Activated CD8-positive, alpha-beta T cell treated with anti-CD3 and anti-CD28 coated beads, Interleukin-2, amount 10 ng/mL, durations not matched to agents 7 days and 5 days (primary cell): Measurements from ENCODE around the gene CTAGE1. TPM values are rescaled to one million over a fixed set of nuclear protein-coding genes. Genes with fewer than 3 reads are reported as not detected.

Experiments
- ATAC-seq: fragments of 150-1000 bp; cut with Tn5 transposase; one replicate; pipeline ENCODE4 v1.10.0; 2021; ENCODE audit warnings: moderate library complexity
- CTCF ChIA-PET: fragments of 350-600 bp; sonication (Branson Sonifier 250); formaldehyde crosslinking; loops from one replicate; lab custom pipeline; 2021; ENCODE audit warnings: antibody characterized with exemption; lab: Charles Lee
- POLR2A ChIA-PET: fragments of 350-600 bp; sonication (Branson Sonifier 250); formaldehyde crosslinking; loops from one replicate; lab custom pipeline; 2021; ENCODE audit warnings: antibody characterized with exemption; lab: Charles Lee
- DNase-seq: peaks from one replicate; pipeline ENCODE4 v3.0.0-alpha.2; 2020
- H3K27ac Mint-ChIP-seq: one replicate; pipeline ENCODE4 v1.8.0; 2021; ENCODE audit warnings: mild to moderate bottlenecking, mixed read lengths
- H3K27me3 Mint-ChIP-seq: one replicate; pipeline ENCODE4 v1.8.0; 2021; ENCODE audit warnings: low read depth, mixed read lengths
- H3K36me3 Mint-ChIP-seq: one replicate; pipeline ENCODE4 v1.8.0; 2021; ENCODE audit warnings: low read depth, mixed read lengths
- H3K4me1 Mint-ChIP-seq: one replicate; pipeline ENCODE4 v1.8.0; 2021; ENCODE audit warnings: low read depth, mixed read lengths
- H3K4me3 Mint-ChIP-seq: one replicate; pipeline ENCODE4 v1.8.0; 2021; ENCODE audit warnings: mild to moderate bottlenecking, mixed read lengths
- H3K9me3 Mint-ChIP-seq: one replicate; pipeline ENCODE4 v1.8.0; 2022; ENCODE audit warnings: mixed read lengths; ENCODE audit not compliant: insufficient read depth
- total RNA-seq, 2 experiments: library from RNA; stranded (reverse); gene quantifications; one replicate each; pipeline ENCODE4 v1.2.3, GENCODE V29; 2021

Gene CTAGE1
- total RNA-seq, 2 experiments from 2014 or later, result not detected

- ChIA-PET POLR2A (no interaction called here), CTCF (no interaction called here)
- H3K27me3 Mint-ChIP-seq, result peaks cover 1% of the 10 kb centered on the region
- DNase-seq (no peak), ATAC-seq (no peak)
- no peaks in the 10 kb centered on the region for H3K4me1 Mint-ChIP-seq
- H3K27ac Mint-ChIP-seq, result no peak overlapping the region
- no peak overlapping the region for H3K4me3 Mint-ChIP-seq
- no peaks in the 10 kb centered on the region for H3K36me3 Mint-ChIP-seq
- H3K9me3 Mint-ChIP-seq, result no peaks in the 10 kb centered on the region
These were observed 15.0 kb upstream of the CTAGE1 start for GRCh38 chr18:22432657-22433137.

- POLR2A ChIA-PET, result no interaction called here
- H3K36me3 Mint-ChIP-seq, result no peaks in the 10 kb centered on the region
- H3K9me3 Mint-ChIP-seq, result no peaks in the 10 kb centered on the region
- no peak overlapping the region for H3K4me3 Mint-ChIP-seq
- no peaks in the 10 kb centered on the region for H3K4me1 Mint-ChIP-seq
- CTCF ChIA-PET, result no interaction called here
- no peak overlapping the region for H3K27ac Mint-ChIP-seq
- DNase-seq (no peak), ATAC-seq (no peak)
- peaks cover 1% of the 10 kb centered on the region for H3K27me3 Mint-ChIP-seq
These were observed 11.8 kb upstream of the CTAGE1 start for GRCh38 chr18:22429564-22429963.

GRCh38 chr18:22428672-22429071 lies 11.0 kb upstream of the CTAGE1 start:
- Mint-ChIP-seq H3K9me3 (no peaks in the 10 kb centered on the region), H3K4me1 (no peaks in the 10 kb centered on the region), H3K27me3 (no peaks in the 10 kb centered on the region), H3K36me3 (no peaks in the 10 kb centered on the region), H3K27ac (no peak overlapping the region), H3K4me3 (no peak overlapping the region)
- DNase-seq (no peak), ATAC-seq (no peak)
- ChIA-PET CTCF (no interaction called here), POLR2A (interaction anchor here (0.6 kb wide), 1 partner anchor 14 kb away, joined by 3 read pairs; no protein-coding TSS in a partner anchor)

- no peaks in the 10 kb centered on the region for H3K9me3 Mint-ChIP-seq
- ChIA-PET CTCF (no interaction called here), POLR2A (interaction anchor here (0.6 kb wide), 1 partner anchor 14 kb away, joined by 3 read pairs; no protein-coding TSS in a partner anchor)
These were observed 10.3 kb upstream of the CTAGE1 start for GRCh38 chr18:22427822-22428549.

GRCh38 chr18:22424565-22424963 lies 6.8 kb upstream of the CTAGE1 start:
- CTCF ChIA-PET, result no interaction called here
- Mint-ChIP-seq H3K27ac (no peak overlapping the region), H3K27me3 (no peaks in the 10 kb centered on the region), H3K9me3 (no peaks in the 10 kb centered on the region), H3K4me1 (no peaks in the 10 kb centered on the region), H3K4me3 (no peak overlapping the region), H3K36me3 (no peaks in the 10 kb centered on the region)
- POLR2A ChIA-PET, result no interaction called here
- no peak for ATAC-seq
- DNase-seq, result no peak

More at GRCh38 chr18:22427822-22428549, 10.3 kb upstream of the CTAGE1 start:
- Mint-ChIP-seq H3K4me3 (no peak overlapping the region), H3K36me3 (no peaks in the 10 kb centered on the region), H3K27me3 (no peaks in the 10 kb centered on the region), H3K4me1 (no peaks in the 10 kb centered on the region), H3K27ac (no peak overlapping the region)
- DNase-seq (no peak), ATAC-seq (no peak)

GRCh38 chr18:22423878-22424564 lies 6.3 kb upstream of the CTAGE1 start:
- DNase-seq (no peak), ATAC-seq (no peak)
- no peaks in the 10 kb centered on the region for H3K4me1 Mint-ChIP-seq
- H3K27me3 Mint-ChIP-seq, result no peaks in the 10 kb centered on the region
- POLR2A ChIA-PET, result no interaction called here
- CTCF ChIA-PET, result no interaction called here
- no peaks in the 10 kb centered on the region for H3K9me3 Mint-ChIP-seq
- no peak overlapping the region for H3K4me3 Mint-ChIP-seq
- no peak overlapping the region for H3K27ac Mint-ChIP-seq
- no peaks in the 10 kb centered on the region for H3K36me3 Mint-ChIP-seq

GRCh38 chr18:22422909-22423548 lies 5.3 kb upstream of the CTAGE1 start:
- Mint-ChIP-seq H3K4me1 (no peaks in the 10 kb centered on the region), H3K4me3 (no peak overlapping the region), H3K9me3 (no peaks in the 10 kb centered on the region), H3K27me3 (no peaks in the 10 kb centered on the region), H3K27ac (no peak overlapping the region), H3K36me3 (no peaks in the 10 kb centered on the region)
- ChIA-PET POLR2A (no interaction called here), CTCF (no interaction called here)
- DNase-seq (no peak), ATAC-seq (no peak)

- no peaks in the 10 kb centered on the region for H3K9me3 Mint-ChIP-seq
- DNase-seq (no peak), ATAC-seq (no peak)
- POLR2A ChIA-PET, result no interaction called here
- H3K36me3 Mint-ChIP-seq, result no peaks in the 10 kb centered on the region
- H3K4me3 Mint-ChIP-seq, result no peak overlapping the region
- no peaks in the 10 kb centered on the region for H3K27me3 Mint-ChIP-seq
- no peak overlapping the region for H3K27ac Mint-ChIP-seq
- CTCF ChIA-PET, result no interaction called here
- H3K4me1 Mint-ChIP-seq, result no peaks in the 10 kb centered on the region
These were observed 2.9 kb upstream of the CTAGE1 start for GRCh38 chr18:22420652-22421051.

GRCh38 chr18:22412176-22412911 lies 5.4 kb downstream of the CTAGE1 start:
- Mint-ChIP-seq H3K9me3 (no peaks in the 10 kb centered on the region), H3K4me1 (peaks cover 3% of the 10 kb centered on the region), H3K36me3 (no peaks in the 10 kb centered on the region), H3K27ac (no peak overlapping the region), H3K4me3 (no peak overlapping the region), H3K27me3 (no peaks in the 10 kb centered on the region)
- ChIA-PET POLR2A (no interaction called here), CTCF (interaction anchor here (0.8 kb wide), 1 partner anchor 29 kb away, joined by 3 read pairs; no protein-coding TSS in a partner anchor)
- no peak for DNase-seq
- ATAC-seq, result no peak

GRCh38 chr18:22411446-22411845 lies 6.3 kb downstream of the CTAGE1 start:
- DNase-seq (no peak), ATAC-seq (no peak)
- peaks cover 5% of the 10 kb centered on the region for H3K4me1 Mint-ChIP-seq
- no peak overlapping the region for H3K27ac Mint-ChIP-seq
- ChIA-PET CTCF (interaction anchor here (0.8 kb wide), 1 partner anchor 30 kb away, joined by 3 read pairs; no protein-coding TSS in a partner anchor), POLR2A (no interaction called here)
- H3K4me3 Mint-ChIP-seq, result no peak overlapping the region
- H3K27me3 Mint-ChIP-seq, result no peaks in the 10 kb centered on the region
- H3K36me3 Mint-ChIP-seq, result no peaks in the 10 kb centered on the region
- H3K9me3 Mint-ChIP-seq, result no peaks in the 10 kb centered on the region

- ChIA-PET CTCF (interaction anchor here (0.7 kb wide), 1 partner anchor 200 kb away, joined by 3 read pairs; no protein-coding TSS in a partner anchor), POLR2A (no interaction called here)
- H3K27ac Mint-ChIP-seq, result no peak overlapping the region
- no peaks in the 10 kb centered on the region for H3K9me3 Mint-ChIP-seq
- ATAC-seq, result no peak
- no peaks in the 10 kb centered on the region for H3K36me3 Mint-ChIP-seq
- H3K27me3 Mint-ChIP-seq, result no peaks in the 10 kb centered on the region
- no peak for DNase-seq
- peaks cover 11% of the 10 kb centered on the region for H3K4me1 Mint-ChIP-seq
- H3K4me3 Mint-ChIP-seq, result no peak overlapping the region
These were observed 7.6 kb downstream of the CTAGE1 start for GRCh38 chr18:22410126-22410525.
